ENCODE measurements around the gene DISP3.

Gene DISP3

DNA sequence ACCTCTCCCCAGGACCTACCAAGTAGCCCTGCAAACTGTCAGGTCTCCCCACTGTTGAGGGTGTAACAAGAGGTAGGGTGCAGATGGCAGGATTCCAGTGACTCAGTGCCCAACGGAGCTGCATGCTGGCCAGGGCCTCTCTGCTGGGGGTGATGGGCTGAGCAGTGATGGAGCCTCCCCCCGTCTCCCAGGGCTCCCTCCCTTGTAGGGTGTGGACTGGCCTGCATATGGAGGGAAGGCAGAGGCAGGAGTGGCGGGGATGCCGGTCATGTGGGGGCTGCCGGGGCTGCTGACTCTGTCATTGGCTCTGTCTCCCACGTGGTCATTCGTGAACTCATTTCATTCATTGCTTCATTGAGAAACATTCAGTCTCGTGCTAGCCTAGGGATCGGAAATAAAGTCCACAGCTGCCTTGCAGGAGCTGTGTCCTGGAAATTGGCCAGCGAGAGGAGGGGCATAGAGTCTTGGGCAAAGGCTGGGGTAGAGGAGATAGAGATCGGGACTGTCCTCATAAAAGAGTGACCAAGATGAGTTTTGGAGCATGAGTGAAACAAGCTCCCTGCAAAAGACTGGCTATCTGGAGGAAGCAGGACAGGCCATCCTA, 22.9 kb upstream of the DISP3 start:
- Histone ChIP-seq H3K4me2 (ENCODE audit: low read length) (no peak overlapping the region), H3K27me3 (ENCODE audit: insufficient read depth, low read length) (no peaks in the 10 kb centered on the region), H3K79me2 (ENCODE audit: insufficient read depth, low read length) (no peaks in the 10 kb centered on the region), H3K36me3 (ENCODE audit: insufficient read depth, low read length) (no peaks in the 10 kb centered on the region), H3K9ac (ENCODE audit: low read length) (no peak overlapping the region), H2AFZ (ENCODE audit: low read length) (no peak overlapping the region), H3F3A (ENCODE audit: insufficient read depth, low read length) (no peaks in the 10 kb centered on the region), H3K4me1 (ENCODE audit: insufficient read depth, low read length, severe bottlenecking) (no peaks in the 10 kb centered on the region), H3K9me3 (ENCODE audit: low read length) (no peaks in the 10 kb centered on the region), H3K27ac (ENCODE audit: low read depth, low read length, poor library complexity, severe bottlenecking) (no peak overlapping the region), H3K9me2 (ENCODE audit: low read depth, low read length) (no peaks in the 10 kb centered on the region), H4K20me1 (ENCODE audit: insufficient read depth, low read length) (no peaks in the 10 kb centered on the region), H3K4me3 (ENCODE audit: low read depth, low read length, poor library complexity, severe bottlenecking) (no peak overlapping the region)
- TF ChIP-seq EZH2 (IDR thresholded peaks at IDR 0.05; ENCODE audit: borderline replicate concordance, low read length) = no peak
- TF ChIP-seq, protein P1, sequence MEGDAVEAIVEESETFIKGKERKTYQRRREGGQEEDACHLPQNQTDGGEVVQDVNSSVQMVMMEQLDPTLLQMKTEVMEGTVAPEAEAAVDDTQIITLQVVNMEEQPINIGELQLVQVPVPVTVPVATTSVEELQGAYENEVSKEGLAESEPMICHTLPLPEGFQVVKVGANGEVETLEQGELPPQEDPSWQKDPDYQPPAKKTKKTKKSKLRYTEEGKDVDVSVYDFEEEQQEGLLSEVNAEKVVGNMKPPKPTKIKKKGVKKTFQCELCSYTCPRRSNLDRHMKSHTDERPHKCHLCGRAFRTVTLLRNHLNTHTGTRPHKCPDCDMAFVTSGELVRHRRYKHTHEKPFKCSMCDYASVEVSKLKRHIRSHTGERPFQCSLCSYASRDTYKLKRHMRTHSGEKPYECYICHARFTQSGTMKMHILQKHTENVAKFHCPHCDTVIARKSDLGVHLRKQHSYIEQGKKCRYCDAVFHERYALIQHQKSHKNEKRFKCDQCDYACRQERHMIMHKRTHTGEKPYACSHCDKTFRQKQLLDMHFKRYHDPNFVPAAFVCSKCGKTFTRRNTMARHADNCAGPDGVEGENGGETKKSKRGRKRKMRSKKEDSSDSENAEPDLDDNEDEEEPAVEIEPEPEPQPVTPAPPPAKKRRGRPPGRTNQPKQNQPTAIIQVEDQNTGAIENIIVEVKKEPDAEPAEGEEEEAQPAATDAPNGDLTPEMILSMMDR (IDR thresholded peaks at IDR 0.05; ENCODE audit: low read length) = no peak

DNA sequence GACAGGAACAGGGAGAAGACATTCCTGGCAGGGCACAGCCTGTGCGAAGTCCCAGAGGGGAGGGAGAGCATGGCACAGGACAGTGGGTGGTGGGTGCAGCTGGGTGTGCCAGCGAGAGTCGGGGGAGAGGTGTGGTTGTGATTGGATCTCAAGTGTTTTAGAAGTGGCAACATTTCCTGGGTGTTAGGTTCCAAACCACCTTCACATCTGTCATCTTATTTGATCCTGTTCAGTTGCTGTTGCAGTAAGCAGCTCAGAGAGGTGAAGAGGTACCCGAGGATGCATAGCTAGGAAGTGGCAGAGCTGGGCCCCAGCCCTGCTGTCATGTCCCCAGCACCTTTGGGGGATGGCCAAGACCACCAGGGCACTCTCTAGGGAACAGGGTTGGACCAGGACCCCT, 22.0 kb upstream of the DISP3 start:
- H3K4me3 ChIP-seq (ENCODE audit: low read depth, low read length, poor library complexity, severe bottlenecking) = no peak overlapping the region

GRCh38 chr1:11458811-11459275, 20.1 kb upstream of the DISP3 start:
- Histone ChIP-seq H3K36me3 (ENCODE audit: insufficient read depth, low read length) (no peaks in the 10 kb centered on the region), H3K27me3 (ENCODE audit: insufficient read depth, low read length) (no peaks in the 10 kb centered on the region), H3K4me3 (ENCODE audit: low read depth, low read length, poor library complexity, severe bottlenecking) (no peak overlapping the region), H3K9me3 (ENCODE audit: low read length) (no peaks in the 10 kb centered on the region), H3K27ac (ENCODE audit: low read depth, low read length, poor library complexity, severe bottlenecking) (no peak overlapping the region), H4K20me1 (ENCODE audit: insufficient read depth, low read length) (no peaks in the 10 kb centered on the region), H3K4me1 (ENCODE audit: insufficient read depth, low read length, severe bottlenecking) (no peaks in the 10 kb centered on the region), H3K9ac (ENCODE audit: low read length) (no peak overlapping the region), H3F3A (ENCODE audit: insufficient read depth, low read length) (no peaks in the 10 kb centered on the region), H3K9me2 (ENCODE audit: low read depth, low read length) (no peaks in the 10 kb centered on the region), H3K4me2 (ENCODE audit: low read length) (no peak overlapping the region), H2AFZ (ENCODE audit: low read length) (no peak overlapping the region), H3K79me2 (ENCODE audit: insufficient read depth, low read length) (no peaks in the 10 kb centered on the region)
- no peak for TF ChIP-seq EZH2 (IDR thresholded peaks at IDR 0.05; ENCODE audit: borderline replicate concordance, low read length)
- TF ChIP-seq, protein P1 (IDR thresholded peaks at IDR 0.05; ENCODE audit: low read length) = no peak

More for the DNA sequence above, 22.0 kb upstream of the DISP3 start:
- no peaks in the 10 kb centered on the region for H3K9me2 ChIP-seq (ENCODE audit: low read depth, low read length)
- no peak overlapping the region for H3K9ac ChIP-seq (ENCODE audit: low read length)
- no peaks in the 10 kb centered on the region for H3K27me3 ChIP-seq (ENCODE audit: insufficient read depth, low read length)
- no peaks in the 10 kb centered on the region for H3K36me3 ChIP-seq (ENCODE audit: insufficient read depth, low read length)
- TF ChIP-seq, protein P1 (IDR thresholded peaks at IDR 0.05; ENCODE audit: low read length) = no peak
- no peak for TF ChIP-seq EZH2 (IDR thresholded peaks at IDR 0.05; ENCODE audit: borderline replicate concordance, low read length)
- H3K4me2 ChIP-seq (ENCODE audit: low read length) = no peak overlapping the region
- H2AFZ ChIP-seq (ENCODE audit: low read length) = no peak overlapping the region
- H3K79me2 ChIP-seq (ENCODE audit: insufficient read depth, low read length) = no peaks in the 10 kb centered on the region
- H3K9me3 ChIP-seq (ENCODE audit: low read length) = no peaks in the 10 kb centered on the region
- no peaks in the 10 kb centered on the region for H3K4me1 ChIP-seq (ENCODE audit: insufficient read depth, low read length, severe bottlenecking)
- no peaks in the 10 kb centered on the region for H4K20me1 ChIP-seq (ENCODE audit: insufficient read depth, low read length)
- no peak overlapping the region for H3K27ac ChIP-seq (ENCODE audit: low read depth, low read length, poor library complexity, severe bottlenecking)
- H3F3A ChIP-seq (ENCODE audit: insufficient read depth, low read length) = no peaks in the 10 kb centered on the region

Data from OCI-LY1 (cell line).